GM12875 (cell line): ENCODE data around the gene VAV3.

Experiments used
- H3K4me3 ChIP-seq: one replicate; pipeline ENCODE4 v1.5.1; 2011; ENCODE audit warnings: low read depth, low read length, control low read depth
- CTCF ChIP-seq: IDR thresholded peaks from 2 replicates; pipeline ENCODE4 v1.5.1; 2011; ENCODE audit warnings: low read depth, mild to moderate bottlenecking, control low read depth, inconsistent platforms, low read length, moderate library complexity, borderline replicate concordance; ENCODE audit not compliant: insufficient read depth

The VAV3 gene

GRCh38 chr1:107981277-107981676 lies 16.3 kb upstream of the VAV3 start:
- H3K4me3 ChIP-seq, result no peak overlapping the region
- no peak for TF ChIP-seq CTCF

GRCh38 chr1:107979926-107980325 lies 14.9 kb upstream of the VAV3 start:
- H3K4me3 ChIP-seq, result no peak overlapping the region
- no peak for TF ChIP-seq CTCF

GRCh38 chr1:107979088-107979487 lies 14.1 kb upstream of the VAV3 start:
- no peak overlapping the region for H3K4me3 ChIP-seq
- no peak for TF ChIP-seq CTCF

GRCh38 chr1:107976836-107977235 lies 11.9 kb upstream of the VAV3 start:
- no peak for TF ChIP-seq CTCF
- H3K4me3 ChIP-seq, result no peak overlapping the region

GRCh38 chr1:107976431-107976830 lies 11.5 kb upstream of the VAV3 start:
- H3K4me3 ChIP-seq, result no peak overlapping the region
- no peak for TF ChIP-seq CTCF

- TF ChIP-seq CTCF, result no peak
- no peak overlapping the region for H3K4me3 ChIP-seq
Observed at GRCh38 chr1:107975851-107976250, 10.9 kb upstream of the VAV3 start.

- no peak for TF ChIP-seq CTCF
- no peak overlapping the region for H3K4me3 ChIP-seq
Observed at GRCh38 chr1:107974090-107974489, 9.1 kb upstream of the VAV3 start.
